Cardiac atrium fibroblast (primary cell): ENCODE measurements around the gene RNF10. TPM values are rescaled to one million over a fixed set of nuclear protein-coding genes. Genes with fewer than 3 reads are reported as not detected.

Experiments
- total RNA-seq: library from RNA; depleted of rRNA; stranded (reverse); fragments of >200 nt; gene quantifications from 2 replicates; pipeline ENCODE4 v1.2.3, GENCODE V29; 2015

RNF10 gene
- 77.6 and 82.1 TPM in 2 replicates for total RNA-seq

DNA sequence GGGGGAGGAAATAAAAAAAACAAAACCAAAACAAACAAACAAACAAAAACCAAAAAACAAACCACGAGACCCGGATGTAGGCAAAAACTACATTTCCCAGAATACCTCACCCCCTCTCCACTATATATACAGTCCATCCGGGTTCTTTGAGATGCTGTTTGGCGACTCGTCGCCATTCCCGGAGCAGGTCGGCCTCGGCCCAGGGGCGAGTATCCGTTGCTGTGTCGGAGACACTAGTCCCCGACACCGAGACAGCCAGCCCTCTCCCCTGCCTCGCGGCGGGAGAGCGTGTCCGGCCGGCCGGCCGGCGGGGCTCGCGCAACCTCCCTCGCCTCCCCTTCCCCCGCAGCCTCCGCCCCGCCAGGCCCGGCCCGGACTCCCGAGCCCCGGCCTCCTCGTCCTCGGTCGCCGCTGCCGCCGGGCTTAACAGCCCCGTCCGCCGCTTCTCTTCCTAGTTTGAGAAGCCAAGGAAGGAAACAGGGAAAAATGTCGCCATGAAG, at the start of gene RNF10:
Gene RNF10 (plus strand): TSS at position 154 of the 500 bp plus-strand sequence. CDS start 456 bp downstream, outside the sequence.

DNA sequence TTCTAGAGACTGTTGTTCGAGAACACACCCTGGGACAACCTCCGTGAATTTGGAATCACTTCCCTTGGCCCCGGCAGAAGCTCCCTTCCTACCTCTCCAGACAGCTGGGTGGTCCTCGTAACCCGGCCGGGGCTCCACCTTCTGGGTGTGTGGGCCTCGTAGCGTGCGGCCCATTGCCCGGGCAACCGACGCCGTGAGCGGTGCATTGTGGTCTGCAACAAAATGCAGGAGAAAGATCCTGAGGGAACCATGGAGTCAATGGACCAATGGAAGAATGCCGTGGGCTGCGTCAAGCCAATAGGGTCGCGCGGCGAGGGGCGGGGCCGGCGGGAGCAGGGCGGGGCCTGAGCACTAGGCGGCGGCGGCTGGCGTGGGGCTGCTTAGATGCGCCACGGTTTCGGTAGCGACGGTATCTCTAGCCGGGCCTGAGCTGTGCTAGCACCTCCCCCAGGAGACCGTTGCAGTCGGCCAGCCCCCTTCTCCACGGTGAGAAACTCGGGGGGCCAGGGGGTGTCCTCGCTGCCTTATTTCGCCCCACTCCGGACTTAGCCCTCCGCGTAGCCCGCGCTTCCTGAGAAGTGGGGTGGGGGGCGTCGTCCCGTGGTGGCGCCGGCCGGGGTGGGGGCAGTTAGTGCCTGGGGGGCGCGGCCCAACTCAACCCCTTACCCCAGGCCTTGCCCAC, 38.3 kb upstream of the RNF10 start, which contains the start of gene DYNLL1:
Gene DYNLL1 (plus strand): TSS at position 383 of the 682 bp plus-strand sequence. CDS start 309 bp downstream, outside the sequence.

DNA sequence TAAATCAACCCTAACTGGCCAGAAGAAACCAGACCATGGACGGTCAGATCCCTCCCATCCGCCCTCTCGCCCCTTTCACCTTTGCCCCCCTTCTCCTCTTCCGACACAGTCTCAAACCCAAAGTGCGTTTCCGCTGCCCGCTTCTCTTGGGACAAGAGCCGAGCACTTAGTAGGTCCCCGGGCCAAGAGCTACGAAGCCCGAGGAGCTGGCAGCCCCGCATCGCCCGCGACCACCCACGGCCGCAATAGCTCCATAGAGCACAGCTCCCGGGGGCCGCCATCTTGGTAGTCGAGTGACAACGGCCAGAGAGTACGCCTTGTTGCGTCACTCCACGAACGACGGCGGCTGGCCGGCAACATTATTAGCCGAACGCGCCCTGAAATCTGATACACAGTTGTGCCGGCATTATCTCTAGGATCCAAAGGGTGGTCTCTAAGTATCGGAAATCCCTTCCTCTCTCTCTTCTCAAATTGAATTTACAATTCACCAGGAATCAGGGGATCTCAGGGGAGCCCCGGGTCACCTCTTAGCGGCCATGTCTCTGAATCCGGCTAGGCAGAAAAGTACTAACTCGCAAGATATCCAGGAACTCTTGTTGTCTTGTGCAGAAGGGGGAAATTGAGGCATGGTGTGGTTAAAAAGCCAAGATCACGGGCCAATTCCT, 5.2 kb upstream of the RNF10 start, which contains the start of gene COQ5:
Gene COQ5 (minus strand): TSS at position 298 of the 665 bp plus-strand sequence. CDS start 17 bp downstream, at position 281.

DNA sequence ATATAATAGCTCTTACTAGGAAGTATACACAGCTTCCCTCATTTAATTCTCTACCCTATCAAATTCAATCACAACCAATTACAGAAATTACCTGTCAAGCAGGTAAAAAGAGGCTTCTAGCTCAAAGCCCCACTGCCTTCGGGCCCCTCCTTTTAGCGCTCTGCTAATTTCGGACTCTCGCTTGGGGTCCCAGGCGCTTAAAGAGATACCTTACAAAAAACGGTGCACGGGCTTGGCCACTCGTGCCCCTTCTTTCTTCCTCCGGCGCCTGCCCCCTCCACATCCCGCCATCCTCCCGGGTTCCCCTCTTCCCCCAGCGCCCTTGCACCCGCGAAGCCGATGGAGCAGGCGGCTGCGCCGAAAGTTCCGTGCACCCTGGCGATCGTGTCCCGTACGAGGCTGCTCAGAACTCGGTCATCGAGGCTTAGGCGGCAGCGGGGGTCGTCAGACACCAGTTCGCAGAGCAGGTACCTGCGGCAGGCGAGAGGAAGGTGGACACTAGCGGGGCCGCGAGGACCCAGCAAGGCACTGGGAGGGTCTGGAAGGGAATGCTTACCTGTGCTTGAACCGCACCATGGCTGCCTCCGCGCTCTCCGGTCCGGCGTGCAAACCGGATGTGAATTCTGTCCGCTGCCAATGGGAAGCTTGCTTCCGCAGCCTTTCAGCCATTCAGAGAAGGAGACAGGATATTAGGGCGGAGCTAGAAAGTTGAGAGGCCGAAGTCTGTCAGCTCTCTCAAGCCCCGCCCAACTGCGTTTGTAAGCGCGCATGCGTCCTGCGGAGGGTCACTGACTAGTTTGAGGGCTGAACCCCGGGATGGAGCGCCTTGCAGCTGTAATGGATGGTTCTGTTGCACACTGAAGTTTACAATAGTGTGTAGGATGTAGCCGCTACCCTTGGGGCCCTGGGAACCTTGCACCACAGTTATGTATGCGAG, 46.9 kb downstream of the RNF10 start, which contains the start of gene POP5:
Gene POP5 (minus strand): TSS at position 616 of the 937 bp plus-strand sequence. CDS start 40 bp downstream, at position 576.

Other genes with a start within 250 kb of the RNF10 start
- not detected in 2 replicates for gene RNU4-2, start 242.5 kb upstream of the RNF10 start, total RNA-seq
- not detected in 2 replicates for gene RNU4-1, start 241.1 kb upstream of the RNF10 start, total RNA-seq
- gene SIRT4, start 232.0 kb upstream of the RNF10 start, total RNA-seq = 1.1 TPM in 2 replicates
- gene PLA2G1B, start 206.6 kb upstream of the RNF10 start, total RNA-seq = not detected in 2 replicates
- gene MSI1, start 165.2 kb upstream of the RNF10 start, total RNA-seq = 1.5 TPM in 1 of 2 replicates, not detected in the other
- gene COX6A1, start 96.2 kb upstream of the RNF10 start, total RNA-seq = 390 and 440 TPM in 2 replicates
- gene TRIAP1, start 88.0 kb upstream of the RNF10 start, total RNA-seq = 34.7 and 39.9 TPM in 2 replicates
- 15.5 and 19.0 TPM in 2 replicates for gene GATC, start 87.9 kb upstream of the RNF10 start, total RNA-seq
- 59.9 and 75.5 TPM in 2 replicates for gene SRSF9, start 64.6 kb upstream of the RNF10 start, total RNA-seq
- gene DYNLL1, start 38.2 kb upstream of the RNF10 start, total RNA-seq = 292 and 308 TPM in 2 replicates
- gene COQ5, start 5.2 kb upstream of the RNF10 start, total RNA-seq = 16.8 and 24.9 TPM in 2 replicates
- gene POP5, start 47.0 kb downstream of the RNF10 start, total RNA-seq = 20.7 and 28.0 TPM in 2 replicates
- 0.81 and 2.9 TPM in 2 replicates for gene CABP1, start 106.3 kb downstream of the RNF10 start, total RNA-seq
- 70.2 and 85.1 TPM in 2 replicates for gene MLEC, start 152.8 kb downstream of the RNF10 start, total RNA-seq
- 12.8 and 18.6 TPM in 2 replicates for gene UNC119B, start 176.1 kb downstream of the RNF10 start, total RNA-seq
- gene ACADS, start 191.5 kb downstream of the RNF10 start, total RNA-seq = 11.7 and 22.4 TPM in 2 replicates